PC-3 (cell line): ENCODE measurements around the gene CIB2. TPM values are rescaled to one million over a fixed set of nuclear protein-coding genes. Genes with fewer than 3 reads are reported as not detected.

ENCODE experiments used
- ATAC-seq: fragments of 200-7000 bp; cut with Tn5 transposase; 2 replicates; pipeline ENCODE4 v1.9.1; 2020; ENCODE audit warnings: mild to moderate bottlenecking, moderate library complexity
- BruUV-seq: library from RNA; stranded (reverse); fragments of 400-500 nt; replicated peaks from 2 replicates; lab custom pipeline; 2021; lab: Mats Ljungman, UMichigan
- CTCF ChIA-PET: fragments of 300-600 bp; sonication (Branson Sonifier 250); formaldehyde crosslinking; loops from one replicate; lab custom pipeline; 2022; ENCODE audit warnings: antibody characterized with exemption; lab: Charles Lee
- POLR2A ChIA-PET: fragments of 300-600 bp; sonication (Branson Sonifier 250); formaldehyde crosslinking; loops from one replicate; lab custom pipeline; 2022; ENCODE audit warnings: antibody characterized with exemption; ENCODE audit not compliant: unreplicated experiment; lab: Charles Lee
- DNase-seq: peaks from one replicate; pipeline ENCODE4 v3.0.0-alpha.2; 2015
- H2AFZ ChIP-seq: fragments of 300-600 bp; sonication (generic); 2 replicates; pipeline ENCODE4 v1.6.0; 2016; ENCODE audit warnings: antibody characterized with exemption, low read length
- H3F3A ChIP-seq: fragments of 300-600 bp; sonication (generic); one replicate; pipeline ENCODE4 v1.6.0; 2017; ENCODE audit warnings: antibody characterized with exemption, low read length, control low read depth, mild to moderate bottlenecking; ENCODE audit not compliant: unreplicated experiment
- H3K27ac ChIP-seq: fragments of 300-600 bp; sonication (generic); 2 replicates; pipeline ENCODE4 v1.5.1; 2016; ENCODE audit warnings: mild to moderate bottlenecking, low read length
- H3K27me3 ChIP-seq: fragments of 300-600 bp; sonication (generic); 2 replicates; pipeline ENCODE4 v1.6.1; 2016; ENCODE audit warnings: low read length, mixed read lengths
- H3K36me3 ChIP-seq: fragments of 300-600 bp; sonication (generic); 2 replicates; pipeline ENCODE4 v1.6.1; 2016; ENCODE audit warnings: low read depth, mixed run types, low read length, mixed read lengths
- H3K4me1 ChIP-seq: fragments of 300-600 bp; sonication (generic); 2 replicates; pipeline ENCODE4 v1.5.1; 2016; ENCODE audit warnings: low read length; ENCODE audit not compliant: insufficient read depth
- H3K4me2 ChIP-seq: fragments of 300-600 bp; sonication (generic); 2 replicates; pipeline ENCODE4 v1.6.0; 2016; ENCODE audit warnings: low read length
- H3K4me3 ChIP-seq: fragments of 300-600 bp; sonication (generic); 2 replicates; pipeline ENCODE4 v1.5.1; 2016; ENCODE audit warnings: mild to moderate bottlenecking, low read length, mixed read lengths
- H3K79me2 ChIP-seq: fragments of 300-600 bp; sonication (generic); 2 replicates; pipeline ENCODE4 v1.6.1; 2017; ENCODE audit warnings: low read length, mixed read lengths
- H3K9ac ChIP-seq: fragments of 300-600 bp; sonication (generic); 2 replicates; pipeline ENCODE4 v1.6.0; 2016; ENCODE audit warnings: mild to moderate bottlenecking, low read length
- H3K9me2 ChIP-seq: fragments of 300-600 bp; sonication (generic); replicated peaks from 2 replicates; pipeline ENCODE4 v1.6.1; 2016; ENCODE audit warnings: mixed run types, low read length, mixed read lengths
- H3K9me3 ChIP-seq: fragments of 300-600 bp; sonication (generic); 2 replicates; pipeline ENCODE4 v1.6.1; 2016; ENCODE audit warnings: low read length, mixed read lengths
- H4K20me1 ChIP-seq: fragments of 300-600 bp; sonication (generic); 2 replicates; pipeline ENCODE4 v1.6.1; 2016; ENCODE audit warnings: low read length, mixed read lengths
- EZH2 ChIP-seq: fragments of 300-600 bp; sonication (generic); IDR thresholded peaks from one replicate; pipeline ENCODE4 v1.6.1; 2017; ENCODE audit warnings: antibody characterized with exemption, mild to moderate bottlenecking, low read length; ENCODE audit not compliant: unreplicated experiment
- EZH2phosphoT487 ChIP-seq: fragments of 300-600 bp; sonication (generic); IDR thresholded peaks from 2 replicates; pipeline ENCODE4 v1.6.1; 2018; ENCODE audit warnings: mild to moderate bottlenecking, antibody characterized with exemption, low read length, borderline replicate concordance
- intact Hi-C: fragments of 100-400 bp; cut with micrococcal nuclease; formaldehyde crosslinking; loops from 2 replicates; pipeline ENCODE4 v1.9.0; 2023
- total RNA-seq: library from RNA; depleted of rRNA; stranded (reverse); fragments of >200 nt; gene quantifications from 2 replicates; pipeline ENCODE4 v1.2.3, GENCODE V29; 2014
- TF ChIP-seq, protein P1 (sequence below): fragments of 300-600 bp; sonication (generic); conservative IDR thresholded peaks from 2 replicates; pipeline ENCODE4 v1.5.1; 2017; ENCODE audit warnings: antibody characterized with exemption, low read depth, mild to moderate bottlenecking, low read length

CIB2 gene
- total RNA-seq, 1 experiment from 2014 or later, result 10.4 TPM

- CTCF ChIA-PET, result interaction anchor here (0.5 to 0.6 kb wide), 2 partner anchors 14 to 47 kb away, joined by 3 to 5 read pairs; no protein-coding TSS in a partner anchor
- H4K20me1 ChIP-seq, result peaks cover 12% of the 10 kb centered on the region; the same call in 1 of the 2 replicates
- intact Hi-C loops, result no loop called here
These were observed 17.3 kb upstream of the CIB2 start for GRCh38 chr15:78148392-78149067.

DNA sequence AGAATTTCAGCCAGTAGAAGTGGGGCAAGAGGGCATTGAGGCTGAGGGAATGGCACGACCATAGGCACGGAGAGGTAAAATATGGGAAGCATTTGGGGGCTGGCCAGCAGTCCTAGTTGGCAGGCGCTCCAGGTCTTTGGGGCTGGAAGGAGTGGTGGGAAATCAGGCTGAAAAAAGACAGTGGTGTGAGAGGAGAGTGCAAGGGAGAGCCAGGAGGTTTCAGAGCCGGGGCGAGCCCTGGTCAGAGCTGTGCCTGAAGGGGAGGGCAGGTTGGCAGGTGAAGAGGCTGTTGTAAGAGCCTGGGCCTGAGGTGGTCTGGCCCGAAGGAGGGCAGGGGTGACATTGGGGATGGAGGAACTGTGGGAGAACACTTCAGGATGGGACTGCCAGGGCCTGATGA lies 16.3 kb upstream of the CIB2 start:
- Histone ChIP-seq H3K36me3 (no peaks in the 10 kb centered on the region), H3K4me2 (no peak overlapping the region), H3K9me2 (no peaks in the 10 kb centered on the region), H2AFZ (no peak overlapping the region), H3K27me3 (no peaks in the 10 kb centered on the region), H3K9me3 (no peaks in the 10 kb centered on the region), H3F3A (no peaks in the 10 kb centered on the region), H3K4me3 (no peak overlapping the region), H3K4me1 (peaks cover 17% of the 10 kb centered on the region; the same call in 1 of the 2 replicates), H3K9ac (no peak overlapping the region), H4K20me1 (peaks cover 12% of the 10 kb centered on the region; the same call in 1 of the 2 replicates), H3K79me2 (peaks cover 35% of the 10 kb centered on the region), H3K27ac (no peak overlapping the region)
- ChIA-PET POLR2A (no interaction called here), CTCF (no interaction called here)
- ATAC-seq (no peak), DNase-seq (no peak)
- TF ChIP-seq EZH2 (no peak), EZH2phosphoT487 (no peak)
- TF ChIP-seq, protein P1, sequence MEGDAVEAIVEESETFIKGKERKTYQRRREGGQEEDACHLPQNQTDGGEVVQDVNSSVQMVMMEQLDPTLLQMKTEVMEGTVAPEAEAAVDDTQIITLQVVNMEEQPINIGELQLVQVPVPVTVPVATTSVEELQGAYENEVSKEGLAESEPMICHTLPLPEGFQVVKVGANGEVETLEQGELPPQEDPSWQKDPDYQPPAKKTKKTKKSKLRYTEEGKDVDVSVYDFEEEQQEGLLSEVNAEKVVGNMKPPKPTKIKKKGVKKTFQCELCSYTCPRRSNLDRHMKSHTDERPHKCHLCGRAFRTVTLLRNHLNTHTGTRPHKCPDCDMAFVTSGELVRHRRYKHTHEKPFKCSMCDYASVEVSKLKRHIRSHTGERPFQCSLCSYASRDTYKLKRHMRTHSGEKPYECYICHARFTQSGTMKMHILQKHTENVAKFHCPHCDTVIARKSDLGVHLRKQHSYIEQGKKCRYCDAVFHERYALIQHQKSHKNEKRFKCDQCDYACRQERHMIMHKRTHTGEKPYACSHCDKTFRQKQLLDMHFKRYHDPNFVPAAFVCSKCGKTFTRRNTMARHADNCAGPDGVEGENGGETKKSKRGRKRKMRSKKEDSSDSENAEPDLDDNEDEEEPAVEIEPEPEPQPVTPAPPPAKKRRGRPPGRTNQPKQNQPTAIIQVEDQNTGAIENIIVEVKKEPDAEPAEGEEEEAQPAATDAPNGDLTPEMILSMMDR, result no peak
- intact Hi-C loops, result no loop called here
- no TSS peak for BruUV-seq

More at GRCh38 chr15:78148392-78149067, 17.3 kb upstream of the CIB2 start:
- peak overlapping the region; percentile 86 for H3K4me2 ChIP-seq
- H3K36me3 ChIP-seq, result no peaks in the 10 kb centered on the region
- ATAC-seq (no peak), DNase-seq (no peak)
- no peaks in the 10 kb centered on the region for H3F3A ChIP-seq
- TF ChIP-seq EZH2phosphoT487, result no peak
- TF ChIP-seq EZH2, result no peak
- TF ChIP-seq, protein P1, result no peak
- peak overlapping the region; percentile 81 for H3K4me3 ChIP-seq
- peaks cover 17% of the 10 kb centered on the region; the same call in 1 of the 2 replicates for H3K4me1 ChIP-seq
- peak overlapping the region; percentile 30 for H3K27ac ChIP-seq
- H2AFZ ChIP-seq, result peak overlapping the region; percentile 80
- BruUV-seq, result TSS peak; percentile 87
- peak overlapping the region; percentile 74 for H3K9ac ChIP-seq
- H3K79me2 ChIP-seq, result peaks cover 45% of the 10 kb centered on the region
- POLR2A ChIA-PET, result no interaction called here
- H3K9me2 ChIP-seq, result no peaks in the 10 kb centered on the region
- H3K9me3 ChIP-seq, result no peaks in the 10 kb centered on the region
- H3K27me3 ChIP-seq, result no peaks in the 10 kb centered on the region
